Measurements from ENCODE around the gene IFIT3. TPM values are rescaled to one million over a fixed set of nuclear protein-coding genes. Genes with fewer than 3 reads are reported as not detected.

The IFIT3 gene
- total and polyA plus RNA-seq, 4 donors = 4.9 to 26.1 (median 13.0) TPM

DNA sequence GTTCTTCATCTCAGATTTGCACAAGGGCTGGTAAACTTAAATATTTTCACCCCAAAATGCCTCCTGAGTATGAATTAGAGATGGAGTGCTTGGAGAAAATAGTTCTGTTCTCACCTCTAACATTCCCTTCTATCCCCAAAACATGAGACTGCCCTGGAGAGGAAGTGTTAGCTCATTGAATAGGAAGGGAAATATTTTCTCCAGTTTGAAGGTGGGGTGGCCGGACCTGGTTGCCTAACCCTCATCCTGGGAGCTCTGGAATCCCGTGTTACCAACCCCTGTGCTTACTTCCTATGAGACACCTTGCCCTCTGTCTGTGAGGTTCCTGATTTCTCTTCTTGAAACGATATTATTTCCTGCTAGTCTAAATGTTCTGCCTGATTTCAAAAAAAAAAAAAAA is 25.2 kb upstream of the IFIT3 start:
- Histone ChIP-seq H3K9me3 (ENCODE audit: control insufficient read depth, insufficient read depth, low read length) (peaks cover 6% of the 10 kb centered on the region), H3K27me3 (ENCODE audit: control insufficient read depth, insufficient read depth, low read length) (no peaks in the 10 kb centered on the region), H3K36me3 (ENCODE audit: control insufficient read depth, insufficient read depth, low read length) (peaks cover 4% of the 10 kb centered on the region), H3K27ac (ENCODE audit: low read depth, low read length) (peak overlapping the region; percentile 92), H3K4me3 (ENCODE audit: low read depth, low read length) (peak overlapping the region; percentile 56), H3K4me1 (ENCODE audit: control insufficient read depth, insufficient read depth, low read length) (peaks cover 7% of the 10 kb centered on the region)
- DNase-seq (ENCODE audit: low read depth in 4 of 6, low spot score in 6 of 6) = no peak
- WGBS (ENCODE audit: insufficient coverage) = 80% methylated on average over 1 of the region's 3 CpGs

DNA sequence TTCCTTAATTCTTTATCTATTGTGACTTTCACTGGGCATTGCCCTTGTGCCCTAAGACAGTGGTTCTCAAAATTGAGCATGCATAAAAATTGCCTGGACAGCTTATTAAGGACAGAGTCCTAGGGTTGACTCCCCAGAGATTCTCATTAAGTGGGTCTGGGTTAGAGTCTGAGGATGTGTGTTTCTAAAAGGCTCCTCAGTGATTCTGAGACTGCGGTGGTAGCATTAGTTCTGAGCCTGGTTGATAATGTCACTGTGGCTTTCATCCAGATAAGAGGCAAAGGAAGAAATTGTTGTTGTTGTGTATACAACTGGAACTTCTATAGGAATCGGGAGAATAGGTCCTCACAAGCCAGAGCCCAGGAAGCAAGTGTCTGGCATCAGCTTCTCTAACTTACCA is 24.6 kb upstream of the IFIT3 start:
- H3K27me3 ChIP-seq (ENCODE audit: control insufficient read depth, insufficient read depth, low read length) = no peaks in the 10 kb centered on the region
- no peak for DNase-seq (ENCODE audit: low read depth in 4 of 6, low spot score in 6 of 6)
- peaks cover 4% of the 10 kb centered on the region for H3K36me3 ChIP-seq (ENCODE audit: control insufficient read depth, insufficient read depth, low read length)
- peak overlapping the region; percentile 56 for H3K4me3 ChIP-seq (ENCODE audit: low read depth, low read length)
- peak overlapping the region; percentile 92 for H3K27ac ChIP-seq (ENCODE audit: low read depth, low read length)
- WGBS (ENCODE audit: insufficient coverage) = 82% methylated on average over 1 of the region's 2 CpGs
- H3K4me1 ChIP-seq (ENCODE audit: control insufficient read depth, insufficient read depth, low read length) = peaks cover 7% of the 10 kb centered on the region
- peaks cover 6% of the 10 kb centered on the region for H3K9me3 ChIP-seq (ENCODE audit: control insufficient read depth, insufficient read depth, low read length)

DNA sequence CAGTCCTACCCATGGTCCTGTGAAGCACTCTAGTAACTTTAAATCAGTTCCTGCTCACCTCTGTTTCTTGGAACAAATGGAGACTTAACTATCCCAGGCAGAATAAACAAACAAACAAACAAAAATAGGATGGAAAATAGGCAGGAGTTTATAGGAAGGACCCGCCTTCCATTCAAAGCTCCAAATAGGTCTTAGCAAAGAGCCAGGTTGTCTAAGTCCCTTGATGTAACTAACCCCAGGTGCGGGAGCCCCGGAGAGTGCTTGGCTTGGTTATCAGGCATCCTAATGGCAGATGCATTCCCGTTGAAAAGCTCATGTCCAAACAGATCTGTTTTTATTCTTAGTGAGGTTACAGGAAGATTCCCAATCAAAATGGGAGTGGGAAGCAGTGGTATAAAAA is 23.8 kb upstream of the IFIT3 start:
- Histone ChIP-seq H3K27ac (ENCODE audit: low read depth, low read length) (peak overlapping the region; percentile 92), H3K9me3 (ENCODE audit: control insufficient read depth, insufficient read depth, low read length) (peaks cover 4% of the 10 kb centered on the region), H3K27me3 (ENCODE audit: control insufficient read depth, insufficient read depth, low read length) (no peaks in the 10 kb centered on the region), H3K36me3 (ENCODE audit: control insufficient read depth, insufficient read depth, low read length) (peaks cover 4% of the 10 kb centered on the region), H3K4me3 (ENCODE audit: low read depth, low read length) (peak overlapping the region; percentile 56), H3K4me1 (ENCODE audit: control insufficient read depth, insufficient read depth, low read length) (peaks cover 7% of the 10 kb centered on the region)
- WGBS (ENCODE audit: insufficient coverage) = 81% methylated on average over 4 of the region's 4 CpGs
- DNase-seq (ENCODE audit: low read depth in 4 of 6, low spot score in 6 of 6) = no peak

DNA sequence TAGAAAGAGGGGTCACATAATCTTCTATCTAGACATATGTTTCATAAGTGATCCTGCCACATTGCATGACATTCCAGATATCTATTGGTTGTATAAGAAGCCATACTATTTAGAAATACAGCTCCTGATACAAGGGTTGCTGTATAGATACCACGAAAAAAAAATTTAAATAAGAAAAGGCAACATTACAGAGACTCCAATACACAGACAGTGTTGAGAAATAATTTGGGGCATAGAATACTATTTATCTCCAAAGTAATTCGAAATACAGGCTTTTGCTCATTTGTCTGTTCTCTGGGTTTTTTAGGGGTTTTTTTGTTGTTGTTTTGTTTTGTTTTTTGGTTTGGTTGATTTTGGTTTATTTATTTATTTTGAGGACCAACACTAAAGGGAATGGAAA is 23.4 kb upstream of the IFIT3 start:
- Histone ChIP-seq H3K4me3 (ENCODE audit: low read depth, low read length) (no peak overlapping the region), H3K36me3 (ENCODE audit: control insufficient read depth, insufficient read depth, low read length) (peaks cover 4% of the 10 kb centered on the region), H3K27me3 (ENCODE audit: control insufficient read depth, insufficient read depth, low read length) (no peaks in the 10 kb centered on the region), H3K9me3 (ENCODE audit: control insufficient read depth, insufficient read depth, low read length) (no peaks in the 10 kb centered on the region), H3K27ac (ENCODE audit: low read depth, low read length) (peak overlapping the region; percentile 11), H3K4me1 (ENCODE audit: control insufficient read depth, insufficient read depth, low read length) (peaks cover 7% of the 10 kb centered on the region)
- no peak for DNase-seq (ENCODE audit: low read depth in 4 of 6, low spot score in 6 of 6)
- no CpG with 5 or more reads among the region's 2 CpGs for WGBS (ENCODE audit: insufficient coverage)

DNA sequence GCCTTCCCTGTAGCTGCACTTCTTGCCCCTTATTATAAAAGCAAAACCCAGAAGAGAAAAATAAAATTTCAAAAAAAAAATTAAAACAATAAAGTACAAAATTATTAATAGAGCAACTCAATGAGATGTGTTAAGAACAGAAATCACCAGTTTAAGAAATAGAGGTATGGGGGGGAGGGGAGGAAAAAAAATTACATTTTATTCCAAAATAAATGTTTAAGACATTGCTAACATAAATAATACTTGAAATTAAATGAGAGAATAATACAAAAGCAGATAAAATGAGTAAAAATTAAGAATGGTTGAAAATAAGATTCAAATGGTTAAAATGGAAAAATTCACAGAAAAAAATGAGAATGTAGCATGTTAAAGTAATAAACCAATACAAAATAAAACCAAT is 22.9 kb upstream of the IFIT3 start:
- no peak for DNase-seq (ENCODE audit: low read depth in 4 of 6, low spot score in 6 of 6)

DNA sequence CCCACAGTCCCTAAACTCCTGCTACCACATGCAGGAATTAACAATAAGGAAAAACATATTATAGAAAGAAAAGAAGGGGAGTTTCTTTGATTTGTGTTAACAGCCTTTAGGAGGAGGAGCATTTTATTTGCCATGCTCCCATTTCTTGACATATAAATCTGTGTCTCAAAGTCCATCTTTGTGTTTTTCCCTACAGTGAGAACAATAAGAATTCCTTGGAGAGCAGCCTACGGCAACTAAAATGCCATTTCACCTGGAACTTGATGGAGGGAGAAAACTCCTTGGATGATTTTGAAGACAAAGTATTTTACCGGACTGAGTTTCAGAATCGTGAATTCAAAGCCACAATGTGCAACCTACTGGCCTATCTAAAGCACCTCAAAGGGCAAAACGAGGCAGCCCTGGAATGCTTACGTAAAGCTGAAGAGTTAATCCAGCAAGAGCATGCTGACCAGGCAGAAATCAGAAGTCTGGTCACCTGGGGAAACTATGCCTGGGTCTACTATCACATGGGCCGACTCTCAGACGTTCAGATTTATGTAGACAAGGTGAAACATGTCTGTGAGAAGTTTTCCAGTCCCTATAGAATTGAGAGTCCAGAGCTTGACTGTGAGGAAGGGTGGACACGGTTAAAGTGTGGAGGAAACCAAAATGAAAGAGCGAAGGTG is 21.9 kb upstream of the IFIT3 start:
- Histone ChIP-seq H3K9me3 (ENCODE audit: control insufficient read depth, insufficient read depth, low read length) (no peaks in the 10 kb centered on the region), H3K4me1 (ENCODE audit: control insufficient read depth, insufficient read depth, low read length) (peaks cover 5% of the 10 kb centered on the region), H3K4me3 (ENCODE audit: low read depth, low read length) (no peak overlapping the region), H3K36me3 (ENCODE audit: control insufficient read depth, insufficient read depth, low read length) (peaks cover 4% of the 10 kb centered on the region), H3K27ac (ENCODE audit: low read depth, low read length) (peak overlapping the region; percentile 4), H3K27me3 (ENCODE audit: control insufficient read depth, insufficient read depth, low read length) (no peaks in the 10 kb centered on the region)
- DNase-seq (ENCODE audit: low read depth in 4 of 6, low spot score in 6 of 6) = no peak
- 85% methylated on average over 8 of the region's 9 CpGs for WGBS (ENCODE audit: insufficient coverage)

More for the DNA sequence above, 22.9 kb upstream of the IFIT3 start:
- no peaks in the 10 kb centered on the region for H3K27me3 ChIP-seq (ENCODE audit: control insufficient read depth, insufficient read depth, low read length)
- no peaks in the 10 kb centered on the region for H3K9me3 ChIP-seq (ENCODE audit: control insufficient read depth, insufficient read depth, low read length)
- no peak overlapping the region for H3K4me3 ChIP-seq (ENCODE audit: low read depth, low read length)
- peaks cover 4% of the 10 kb centered on the region for H3K36me3 ChIP-seq (ENCODE audit: control insufficient read depth, insufficient read depth, low read length)
- H3K4me1 ChIP-seq (ENCODE audit: control insufficient read depth, insufficient read depth, low read length) = peaks cover 7% of the 10 kb centered on the region
- peak overlapping the region; percentile 4 for H3K27ac ChIP-seq (ENCODE audit: low read depth, low read length)

DNA sequence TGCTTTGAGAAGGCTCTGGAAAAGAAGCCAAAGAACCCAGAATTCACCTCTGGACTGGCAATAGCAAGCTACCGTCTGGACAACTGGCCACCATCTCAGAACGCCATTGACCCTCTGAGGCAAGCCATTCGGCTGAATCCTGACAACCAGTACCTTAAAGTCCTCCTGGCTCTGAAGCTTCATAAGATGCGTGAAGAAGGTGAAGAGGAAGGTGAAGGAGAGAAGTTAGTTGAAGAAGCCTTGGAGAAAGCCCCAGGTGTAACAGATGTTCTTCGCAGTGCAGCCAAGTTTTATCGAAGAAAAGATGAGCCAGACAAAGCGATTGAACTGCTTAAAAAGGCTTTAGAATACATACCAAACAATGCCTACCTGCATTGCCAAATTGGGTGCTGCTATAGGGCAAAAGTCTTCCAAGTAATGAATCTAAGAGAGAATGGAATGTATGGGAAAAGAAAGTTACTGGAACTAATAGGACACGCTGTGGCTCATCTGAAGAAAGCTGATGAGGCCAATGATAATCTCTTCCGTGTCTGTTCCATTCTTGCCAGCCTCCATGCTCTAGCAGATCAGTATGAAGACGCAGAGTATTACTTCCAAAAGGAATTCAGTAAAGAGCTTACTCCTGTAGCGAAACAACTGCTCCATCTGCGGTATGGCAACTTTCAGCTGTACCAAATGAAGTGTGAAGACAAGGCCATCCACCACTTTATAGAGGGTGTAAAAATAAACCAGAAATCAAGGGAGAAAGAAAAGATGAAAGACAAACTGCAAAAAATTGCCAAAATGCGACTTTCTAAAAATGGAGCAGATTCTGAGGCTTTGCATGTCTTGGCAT is 21.1 kb upstream of the IFIT3 start:
- peak in 1 of 6 donors; percentile 74 for DNase-seq (ENCODE audit: low read depth in 4 of 6, low spot score in 6 of 6)
- Histone ChIP-seq H3K9me3 (ENCODE audit: control insufficient read depth, insufficient read depth, low read length) (no peaks in the 10 kb centered on the region), H3K27ac (ENCODE audit: low read depth, low read length) (no peak overlapping the region), H3K4me3 (ENCODE audit: low read depth, low read length) (no peak overlapping the region), H3K4me1 (ENCODE audit: control insufficient read depth, insufficient read depth, low read length) (peaks cover 5% of the 10 kb centered on the region), H3K27me3 (ENCODE audit: control insufficient read depth, insufficient read depth, low read length) (no peaks in the 10 kb centered on the region), H3K36me3 (ENCODE audit: control insufficient read depth, insufficient read depth, low read length) (peaks cover 4% of the 10 kb centered on the region)
- WGBS (ENCODE audit: insufficient coverage) = 88% methylated on average over 3 of the region's 13 CpGs

DNA sequence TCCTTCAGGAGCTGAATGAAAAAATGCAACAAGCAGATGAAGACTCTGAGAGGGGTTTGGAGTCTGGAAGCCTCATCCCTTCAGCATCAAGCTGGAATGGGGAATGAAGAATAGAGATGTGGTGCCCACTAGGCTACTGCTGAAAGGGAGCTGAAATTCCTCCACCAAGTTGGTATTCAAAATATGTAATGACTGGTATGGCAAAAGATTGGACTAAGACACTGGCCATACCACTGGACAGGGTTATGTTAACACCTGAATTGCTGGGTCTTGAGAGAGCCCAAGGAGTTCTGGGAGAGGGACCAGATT is 20.6 kb upstream of the IFIT3 start:
- no peak for DNase-seq (ENCODE audit: low read depth in 4 of 6, low spot score in 6 of 6)
- H3K27ac ChIP-seq (ENCODE audit: low read depth, low read length) = no peak overlapping the region
- no peak overlapping the region for H3K4me3 ChIP-seq (ENCODE audit: low read depth, low read length)
- H3K27me3 ChIP-seq (ENCODE audit: control insufficient read depth, insufficient read depth, low read length) = no peaks in the 10 kb centered on the region
- peaks cover 4% of the 10 kb centered on the region for H3K36me3 ChIP-seq (ENCODE audit: control insufficient read depth, insufficient read depth, low read length)
- H3K4me1 ChIP-seq (ENCODE audit: control insufficient read depth, insufficient read depth, low read length) = peaks cover 5% of the 10 kb centered on the region
- H3K9me3 ChIP-seq (ENCODE audit: control insufficient read depth, insufficient read depth, low read length) = no peaks in the 10 kb centered on the region

DNA sequence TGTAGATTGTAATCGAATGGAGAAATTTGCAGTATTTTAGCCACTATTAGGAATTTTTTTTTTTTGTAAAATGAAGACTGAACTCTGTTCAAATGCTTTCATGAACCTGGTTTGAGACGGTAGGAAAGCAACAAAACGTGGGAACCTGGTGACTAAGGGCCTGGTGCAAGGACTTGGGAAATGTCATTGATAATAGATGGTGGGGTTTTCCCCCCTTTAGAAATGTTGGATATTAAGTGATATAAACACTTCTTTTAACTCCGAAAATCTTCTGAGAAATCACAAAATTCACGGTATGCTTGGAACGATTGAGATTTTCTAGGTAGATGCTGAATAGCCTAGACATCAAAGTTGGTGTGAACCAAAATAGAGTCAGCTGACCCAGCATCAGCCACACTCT is 19.5 kb upstream of the IFIT3 start:
- Histone ChIP-seq H3K36me3 (ENCODE audit: control insufficient read depth, insufficient read depth, low read length) (peaks cover 4% of the 10 kb centered on the region), H3K4me3 (ENCODE audit: low read depth, low read length) (no peak overlapping the region), H3K4me1 (ENCODE audit: control insufficient read depth, insufficient read depth, low read length) (peaks cover 3% of the 10 kb centered on the region), H3K27ac (ENCODE audit: low read depth, low read length) (no peak overlapping the region), H3K9me3 (ENCODE audit: control insufficient read depth, insufficient read depth, low read length) (no peaks in the 10 kb centered on the region), H3K27me3 (ENCODE audit: control insufficient read depth, insufficient read depth, low read length) (no peaks in the 10 kb centered on the region)
- no peak for DNase-seq (ENCODE audit: low read depth in 4 of 6, low spot score in 6 of 6)
- 93% methylated on average over 3 of the region's 6 CpGs for WGBS (ENCODE audit: insufficient coverage)

DNA sequence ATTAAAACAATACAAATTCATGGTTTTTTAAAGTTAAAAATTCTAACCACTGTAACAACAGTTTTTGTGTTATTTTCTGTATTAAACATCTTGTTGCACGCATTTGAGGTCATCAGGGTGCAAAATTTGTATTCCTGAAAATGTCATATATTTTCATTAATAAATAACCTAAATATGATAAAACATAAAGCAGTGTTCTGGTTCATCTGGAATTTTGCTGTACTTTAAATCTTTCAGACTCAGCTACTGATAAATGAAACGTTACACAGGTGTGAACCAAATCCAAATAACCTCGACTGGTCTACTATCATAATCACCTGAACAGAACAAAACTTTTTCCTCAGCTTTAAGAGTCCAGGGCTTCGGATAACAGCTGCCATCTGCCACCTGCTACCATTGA is 19.1 kb upstream of the IFIT3 start:
- no peak for DNase-seq (ENCODE audit: low read depth in 4 of 6, low spot score in 6 of 6)
- H3K36me3 ChIP-seq (ENCODE audit: control insufficient read depth, insufficient read depth, low read length) = peaks cover 4% of the 10 kb centered on the region
- H3K4me1 ChIP-seq (ENCODE audit: control insufficient read depth, insufficient read depth, low read length) = peaks cover 3% of the 10 kb centered on the region
- H3K4me3 ChIP-seq (ENCODE audit: low read depth, low read length) = no peak overlapping the region
- H3K27me3 ChIP-seq (ENCODE audit: control insufficient read depth, insufficient read depth, low read length) = no peaks in the 10 kb centered on the region
- H3K27ac ChIP-seq (ENCODE audit: low read depth, low read length) = no peak overlapping the region
- H3K9me3 ChIP-seq (ENCODE audit: control insufficient read depth, insufficient read depth, low read length) = no peaks in the 10 kb centered on the region
- 75% methylated on average over 1 of the region's 4 CpGs for WGBS (ENCODE audit: insufficient coverage)

Data from spinal cord (tissue), 10 donors.